Mononuclear cell (primary cell): ENCODE data around the gene PRDM7. TPM values are rescaled to one million over a fixed set of nuclear protein-coding genes. Genes with fewer than 3 reads are reported as not detected.

Experiments
- H3K27me3 ChIP-seq: 2 replicates; pipeline ENCODE4 v1.6.0; 2011; ENCODE audit warnings: low read length, control low read depth; ENCODE audit not compliant: insufficient read depth
- H3K4me1 ChIP-seq: 2 replicates; pipeline ENCODE4 v1.5.1; 2011; ENCODE audit warnings: mild to moderate bottlenecking, low read length, control low read depth; ENCODE audit not compliant: insufficient read depth
- H3K4me3 ChIP-seq: 2 replicates; pipeline ENCODE4 v1.5.1; 2011; ENCODE audit warnings: mild to moderate bottlenecking, low read length, moderate library complexity
- H3K9me3 ChIP-seq: 2 replicates; pipeline ENCODE4 v1.5.1; 2011; ENCODE audit warnings: low read depth, mild to moderate bottlenecking, control low read depth, low read length
- total RNA-seq: library from RNA; depleted of rRNA; stranded (reverse); fragments of >200 nt; gene quantifications from one replicate; pipeline ENCODE4 v1.2.3, GENCODE V29; 2012

The PRDM7 gene
- total RNA-seq, 1 donor, result not detected

DNA sequence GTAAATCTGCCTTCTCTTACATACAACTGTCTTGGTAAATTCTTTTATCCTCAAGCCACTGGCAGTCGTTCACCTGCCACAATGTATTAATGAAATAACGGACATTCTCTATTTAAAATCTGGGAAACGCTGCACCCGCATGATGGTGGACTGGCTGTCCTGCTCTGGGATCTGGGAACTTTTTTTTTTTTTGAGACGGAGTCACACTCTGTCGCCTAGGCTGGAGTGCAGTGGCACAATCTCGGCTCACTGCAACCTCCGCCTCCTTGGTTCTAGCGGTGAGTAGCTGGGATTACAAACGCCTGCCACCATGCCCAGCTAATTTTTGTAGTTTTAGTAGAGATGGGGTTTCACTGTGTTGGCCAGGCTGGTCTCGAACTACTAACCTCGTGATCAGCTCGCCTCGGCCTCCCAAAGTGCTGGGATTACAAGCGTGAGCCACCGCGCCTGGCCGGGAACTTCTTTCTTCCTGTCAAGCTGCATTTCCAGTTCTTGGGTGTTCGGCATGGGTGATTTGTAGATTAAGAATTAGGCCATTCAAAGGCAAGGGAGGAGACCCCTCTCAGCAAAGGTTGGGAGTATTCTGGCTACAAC is 28.3 kb downstream of the PRDM7 start:
- H3K4me1 ChIP-seq, result peaks cover 11% of the 10 kb centered on the region
- H3K9me3 ChIP-seq, result no peaks in the 10 kb centered on the region
- no peak overlapping the region for H3K4me3 ChIP-seq
- H3K27me3 ChIP-seq, result peaks cover 4% of the 10 kb centered on the region

DNA sequence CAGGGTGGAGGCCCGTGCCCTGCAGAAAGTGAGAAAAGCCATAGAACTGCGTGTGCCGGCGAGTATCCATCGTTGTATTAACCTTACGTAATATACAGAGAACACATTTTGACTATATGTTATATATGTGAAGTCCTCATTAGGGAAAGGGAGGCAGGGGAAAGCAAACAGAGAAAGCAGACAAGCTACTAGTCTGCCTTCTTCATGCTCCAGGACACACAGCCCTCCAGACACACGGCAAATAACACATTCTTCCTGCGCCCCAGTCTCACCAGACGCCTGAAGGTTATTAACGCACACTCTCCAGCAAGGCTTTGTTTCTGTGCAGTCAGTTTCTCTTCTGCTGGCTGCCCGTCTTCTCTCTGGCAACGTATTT is 28.8 kb downstream of the PRDM7 start:
- H3K4me1 ChIP-seq, result peaks cover 11% of the 10 kb centered on the region
- H3K27me3 ChIP-seq, result peaks cover 4% of the 10 kb centered on the region
- no peak overlapping the region for H3K4me3 ChIP-seq
- H3K9me3 ChIP-seq, result no peaks in the 10 kb centered on the region

DNA sequence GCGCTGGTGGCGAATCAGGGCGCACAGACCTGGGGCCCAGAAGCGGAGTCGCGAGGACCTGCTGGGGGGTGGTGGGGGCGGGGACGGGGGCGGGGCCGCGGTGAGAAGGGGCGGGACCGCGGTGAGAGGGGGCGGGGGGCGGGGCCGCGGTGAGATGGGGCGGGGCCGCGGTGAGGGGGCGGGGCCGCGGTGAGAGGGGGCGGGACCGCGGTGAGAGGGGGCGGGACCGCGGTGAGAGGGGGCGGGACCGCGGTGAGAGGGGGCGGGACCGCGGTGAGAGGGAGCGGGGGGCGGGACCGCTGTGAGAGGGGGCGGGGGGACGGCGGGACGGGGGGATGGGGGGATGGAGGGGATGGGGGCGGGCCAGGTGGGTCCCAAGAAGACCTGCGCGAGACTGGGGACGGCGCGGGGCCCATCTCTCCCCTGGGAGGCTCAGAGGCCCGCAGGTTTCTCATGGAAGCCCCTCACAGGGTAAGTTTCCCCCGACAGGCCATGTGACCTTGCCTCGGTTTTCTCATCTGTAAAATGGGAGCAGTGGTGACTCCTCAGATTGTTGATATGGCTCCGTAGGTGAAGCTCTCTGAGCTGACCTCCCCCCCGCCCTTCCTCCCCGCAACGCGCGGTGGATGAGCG is 29.3 kb downstream of the PRDM7 start:
- no peak overlapping the region for H3K4me3 ChIP-seq

DNA sequence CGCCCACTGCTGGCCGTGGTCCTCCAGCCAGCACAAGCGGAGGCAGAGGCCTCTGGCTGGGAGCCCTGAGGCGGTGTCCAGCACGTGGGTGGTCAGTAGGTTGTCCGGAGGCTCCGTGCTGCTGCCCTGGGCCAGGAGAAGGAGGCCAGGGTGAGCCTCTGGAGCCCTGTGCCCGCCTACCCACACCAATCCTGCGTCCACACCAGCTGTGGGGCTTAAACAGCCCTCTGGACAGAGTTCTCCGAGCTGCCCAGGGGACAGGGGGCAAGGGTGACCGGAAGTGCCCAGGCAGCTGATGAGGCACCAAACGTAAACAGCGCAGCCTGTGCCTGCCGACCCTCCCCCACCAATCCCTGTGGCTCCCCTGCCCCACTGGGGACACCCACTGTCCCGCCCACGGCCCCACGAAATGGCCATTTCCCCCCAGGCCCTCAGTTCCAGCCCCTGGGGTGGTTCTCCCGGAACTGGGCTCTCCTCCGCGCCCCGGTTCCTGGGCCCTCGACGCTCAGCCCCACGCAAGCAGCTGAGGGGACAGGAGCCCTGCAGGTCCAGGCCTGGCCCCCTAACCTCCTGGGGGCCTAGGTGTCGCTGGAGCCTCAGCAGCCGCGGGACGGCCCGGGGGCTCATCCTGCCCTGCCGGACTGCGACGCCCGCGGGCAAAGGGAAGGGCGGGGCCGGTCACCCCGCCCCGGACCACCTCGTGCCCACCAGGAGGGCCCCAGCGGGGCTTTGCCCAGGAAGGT is 30.0 kb downstream of the PRDM7 start:
- Histone ChIP-seq H3K4me1 (peaks cover 11% of the 10 kb centered on the region), H3K4me3 (no peak overlapping the region), H3K9me3 (no peaks in the 10 kb centered on the region), H3K27me3 (peaks cover 4% of the 10 kb centered on the region)

More for the DNA sequence above, 29.3 kb downstream of the PRDM7 start:
- no peaks in the 10 kb centered on the region for H3K9me3 ChIP-seq
- peaks cover 4% of the 10 kb centered on the region for H3K27me3 ChIP-seq
- peaks cover 11% of the 10 kb centered on the region for H3K4me1 ChIP-seq

DNA sequence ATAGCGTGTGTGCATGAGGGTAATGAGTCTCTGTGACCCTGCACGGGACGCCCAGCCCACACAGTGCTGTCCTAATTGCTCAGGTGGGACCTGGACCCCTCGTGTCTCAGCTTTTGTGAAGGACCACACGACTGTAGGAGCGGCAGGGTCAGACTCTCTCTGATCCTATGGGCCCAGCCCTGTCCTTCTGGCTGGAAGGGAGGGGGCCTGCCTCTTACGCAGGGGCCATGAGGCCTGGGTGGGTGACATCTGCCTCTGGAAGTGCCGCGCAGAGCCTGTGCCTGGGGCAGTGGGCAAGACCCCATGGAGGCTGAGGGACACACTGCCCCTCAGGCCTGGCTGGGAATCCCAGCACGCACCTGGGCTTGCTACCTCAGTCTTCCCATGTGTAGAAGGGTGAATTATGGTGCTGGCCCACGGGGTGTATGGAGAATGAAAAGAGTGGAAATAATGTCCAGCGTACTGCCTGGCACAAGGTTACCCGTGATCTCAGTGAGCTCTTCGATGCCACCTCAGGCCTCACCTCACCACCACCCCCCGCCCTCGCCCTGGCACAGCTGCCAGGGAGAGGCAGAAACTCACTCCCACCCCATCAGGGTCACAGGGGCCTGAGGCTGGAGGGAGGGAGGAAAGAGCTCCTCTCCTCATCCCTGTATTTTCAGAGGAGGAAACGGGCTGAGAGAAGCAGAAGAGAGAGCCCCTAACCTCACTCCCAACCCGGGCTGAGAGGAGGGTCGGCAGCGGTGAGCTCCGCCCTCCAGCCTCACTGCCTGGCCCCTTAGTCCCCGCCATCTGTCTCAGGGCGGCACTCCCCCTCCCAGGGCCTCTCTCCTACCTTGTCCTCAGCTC is 30.8 kb downstream of the PRDM7 start:
- Histone ChIP-seq H3K4me3 (no peak overlapping the region), H3K27me3 (peaks cover 4% of the 10 kb centered on the region), H3K4me1 (peaks cover 11% of the 10 kb centered on the region), H3K9me3 (no peaks in the 10 kb centered on the region)

DNA sequence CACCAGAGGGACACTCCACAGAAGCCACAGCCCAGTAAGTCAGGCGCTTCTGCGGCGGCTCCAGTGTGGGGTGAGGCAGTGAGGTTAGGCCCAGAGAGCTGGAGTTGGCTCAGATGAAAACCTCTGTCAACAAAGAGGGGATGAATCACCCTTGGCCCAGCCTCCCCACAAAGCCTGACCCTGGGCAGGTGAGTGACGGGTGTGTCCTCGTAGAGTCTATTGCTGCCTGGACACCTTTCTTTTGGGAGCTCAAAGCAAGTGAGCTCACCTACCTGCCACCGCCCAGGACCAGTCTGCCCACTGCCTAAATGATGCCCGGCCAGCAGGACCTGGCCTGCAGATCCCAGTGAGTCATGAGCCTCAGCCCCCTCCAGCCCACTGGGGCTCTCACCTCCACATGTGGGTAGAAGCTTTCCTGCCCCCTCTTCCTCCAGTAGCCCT is 33.0 kb downstream of the PRDM7 start:
- Histone ChIP-seq H3K9me3 (no peaks in the 10 kb centered on the region), H3K4me3 (no peak overlapping the region), H3K4me1 (peaks cover 11% of the 10 kb centered on the region), H3K27me3 (peaks cover 4% of the 10 kb centered on the region)

DNA sequence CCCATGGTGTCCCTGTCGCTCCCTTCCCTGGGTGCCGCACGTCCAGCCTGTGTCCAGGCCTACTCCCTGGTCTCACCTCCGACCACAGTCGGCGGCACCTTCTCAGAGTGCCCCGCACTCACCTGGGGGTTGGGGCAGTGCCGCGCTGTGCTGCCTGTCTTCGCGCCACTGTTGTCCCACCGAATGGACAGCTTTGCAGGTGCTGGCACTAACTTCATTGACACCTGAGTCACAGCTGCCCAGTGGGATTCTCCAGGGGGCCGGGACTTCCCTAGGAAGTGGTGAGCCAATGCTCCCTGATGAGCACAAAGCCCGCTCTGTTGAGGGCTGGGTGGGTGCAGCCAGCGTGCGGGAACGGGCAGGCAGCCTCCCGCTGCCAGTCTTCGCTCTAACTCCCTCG is 33.6 kb downstream of the PRDM7 start:
- H3K4me1 ChIP-seq, result peaks cover 11% of the 10 kb centered on the region
- H3K4me3 ChIP-seq, result no peak overlapping the region
- H3K27me3 ChIP-seq, result peaks cover 4% of the 10 kb centered on the region
- H3K9me3 ChIP-seq, result no peaks in the 10 kb centered on the region

DNA sequence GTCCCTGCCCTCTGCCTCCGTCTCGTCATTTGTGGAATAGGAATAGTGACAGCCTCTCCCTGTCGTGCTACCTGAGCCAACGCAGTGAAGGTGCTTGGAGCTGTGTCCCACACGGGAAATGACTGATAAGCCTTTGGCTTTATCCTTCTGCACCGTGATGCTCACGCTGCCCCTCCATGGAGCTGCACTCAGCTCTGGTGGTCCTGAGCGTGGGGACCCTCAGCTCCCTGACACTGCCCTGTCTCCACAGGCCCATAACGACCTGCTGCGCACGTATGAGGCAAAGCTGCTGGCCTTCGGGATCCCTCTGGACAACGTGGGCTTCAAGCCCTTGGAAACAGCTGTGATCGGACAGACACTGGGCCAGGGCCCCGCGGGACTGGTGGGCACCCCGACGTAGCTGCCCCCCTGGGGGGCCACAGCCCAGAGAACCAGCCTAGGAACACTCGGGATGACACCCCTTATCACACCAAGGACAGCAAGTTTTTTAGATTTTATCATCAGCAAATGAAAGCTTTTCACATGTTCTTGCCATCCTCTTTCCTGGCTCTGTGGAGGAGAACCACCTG is 34.1 kb downstream of the PRDM7 start:
- Histone ChIP-seq H3K27me3 (peaks cover 4% of the 10 kb centered on the region), H3K4me1 (peaks cover 11% of the 10 kb centered on the region), H3K4me3 (no peak overlapping the region), H3K9me3 (no peaks in the 10 kb centered on the region)

DNA sequence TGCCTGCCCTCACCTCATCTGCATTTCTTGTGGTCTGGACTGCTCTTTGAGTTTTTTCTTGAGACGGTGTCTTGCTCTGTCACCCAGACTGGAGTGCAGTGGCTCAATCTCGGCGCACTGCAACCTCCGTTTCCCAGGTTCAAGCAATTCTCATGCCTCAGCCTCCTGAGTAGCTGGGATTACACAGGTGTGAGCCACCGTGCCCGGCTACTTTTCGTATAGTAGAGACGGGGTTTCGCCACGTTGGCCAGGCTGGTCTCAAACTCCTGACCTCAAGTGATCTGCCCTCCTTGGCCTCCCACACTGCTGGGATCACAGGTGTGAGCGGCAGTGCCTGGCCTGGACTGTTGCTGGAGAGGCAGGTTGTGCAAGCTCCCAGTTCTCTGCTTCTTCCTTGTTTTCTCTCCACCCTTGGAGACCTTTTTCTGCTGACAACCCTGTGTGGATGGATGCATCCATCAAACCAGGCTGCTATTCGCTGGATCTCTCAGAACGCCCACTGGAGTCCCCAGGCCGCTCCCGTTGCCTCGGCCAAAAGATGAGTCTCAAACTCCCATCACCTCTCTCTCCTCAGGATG is 35.1 kb downstream of the PRDM7 start:
- peaks cover 3% of the 10 kb centered on the region for H3K27me3 ChIP-seq
- peaks cover 5% of the 10 kb centered on the region for H3K4me1 ChIP-seq
- H3K4me3 ChIP-seq, result no peak overlapping the region
- no peaks in the 10 kb centered on the region for H3K9me3 ChIP-seq

DNA sequence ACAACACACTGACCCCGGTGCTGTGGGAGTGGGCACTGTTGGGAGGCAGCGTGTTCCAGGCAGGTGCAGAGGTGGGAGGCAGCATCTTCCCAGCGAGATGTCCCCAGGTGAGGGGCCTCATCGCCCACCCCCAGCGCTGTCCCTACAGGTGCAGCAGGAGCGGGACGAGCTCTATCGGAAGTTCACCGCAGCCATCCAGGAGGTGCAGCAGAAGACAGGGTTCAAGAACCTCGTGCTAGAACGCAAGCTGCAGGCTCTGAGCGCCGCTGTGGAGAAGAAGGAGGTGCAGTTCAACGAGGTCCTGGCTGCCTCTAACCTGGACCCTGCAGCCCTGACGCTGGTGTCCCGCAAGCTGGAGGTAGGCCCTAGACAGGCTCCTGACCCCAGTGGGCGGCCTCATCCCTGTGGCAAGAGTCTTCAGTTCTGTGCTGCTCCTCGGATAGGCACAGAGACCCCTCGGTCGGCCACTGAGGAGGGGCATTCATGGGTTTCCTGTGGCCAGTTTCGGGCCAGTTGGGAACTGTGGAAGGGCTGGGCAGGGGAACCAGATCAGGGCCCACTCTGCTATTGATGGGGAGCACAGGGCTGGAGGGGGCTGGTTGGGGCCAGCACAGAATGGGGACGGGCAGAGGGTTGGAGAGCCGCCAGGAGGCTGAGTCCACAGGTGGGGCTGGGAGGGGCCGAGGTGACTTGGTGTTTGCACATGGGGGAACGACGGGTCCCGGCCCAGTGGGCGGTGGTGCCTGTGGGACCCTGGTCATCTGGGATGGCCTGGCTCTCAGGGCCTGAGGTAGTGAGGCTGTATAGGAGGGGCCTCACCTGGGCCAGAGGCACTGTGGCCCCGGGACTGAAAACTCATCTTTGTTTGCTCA is 36.7 kb downstream of the PRDM7 start:
- H3K27me3 ChIP-seq, result no peaks in the 10 kb centered on the region
- no peak overlapping the region for H3K4me3 ChIP-seq
- no peaks in the 10 kb centered on the region for H3K9me3 ChIP-seq
- H3K4me1 ChIP-seq, result no peaks in the 10 kb centered on the region

DNA sequence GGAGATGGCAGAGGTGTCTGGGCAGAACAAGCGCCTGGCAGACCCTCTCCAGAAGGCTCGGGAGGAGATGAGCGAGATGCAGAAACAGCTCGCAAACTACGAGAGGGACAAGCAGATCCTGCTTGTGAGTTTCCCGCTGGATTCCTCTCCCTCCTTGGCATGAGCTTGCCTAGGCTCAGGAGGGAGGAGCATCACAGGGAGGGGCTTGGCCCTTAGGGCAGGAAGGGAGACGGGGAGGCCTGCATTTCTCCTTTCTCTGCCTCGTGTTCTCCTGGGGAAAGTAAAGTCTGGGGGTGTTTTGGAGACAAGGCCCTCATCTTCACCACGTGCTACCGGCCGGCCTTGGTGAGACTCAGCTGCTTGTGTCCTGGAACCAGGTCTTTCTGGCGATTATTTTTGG is 39.9 kb downstream of the PRDM7 start:
- Histone ChIP-seq H3K4me3 (no peak overlapping the region), H3K27me3 (no peaks in the 10 kb centered on the region), H3K4me1 (no peaks in the 10 kb centered on the region), H3K9me3 (no peaks in the 10 kb centered on the region)

DNA sequence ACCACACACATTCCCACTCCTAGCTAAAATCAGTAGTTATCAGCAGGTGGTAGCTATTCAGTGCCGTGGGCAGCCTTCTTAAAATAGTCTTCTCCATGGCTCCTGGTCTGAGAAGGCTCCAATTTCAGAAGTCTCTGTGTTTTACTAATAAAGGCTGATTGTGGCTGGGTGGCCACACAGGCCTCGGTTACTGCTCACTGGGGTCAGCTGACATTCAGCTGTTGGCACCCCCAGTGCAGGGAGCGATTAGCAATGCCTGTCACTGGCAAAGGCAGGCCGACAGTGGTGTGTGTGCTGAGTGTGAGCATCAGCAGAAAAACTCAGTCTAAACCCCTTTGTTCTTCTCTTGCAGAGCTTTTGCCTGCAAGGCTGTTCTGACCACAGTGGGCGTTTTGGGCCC is 41.2 kb downstream of the PRDM7 start:
- no peaks in the 10 kb centered on the region for H3K9me3 ChIP-seq
- H3K4me3 ChIP-seq, result no peak overlapping the region
- H3K4me1 ChIP-seq, result no peaks in the 10 kb centered on the region
- no peaks in the 10 kb centered on the region for H3K27me3 ChIP-seq

DNA sequence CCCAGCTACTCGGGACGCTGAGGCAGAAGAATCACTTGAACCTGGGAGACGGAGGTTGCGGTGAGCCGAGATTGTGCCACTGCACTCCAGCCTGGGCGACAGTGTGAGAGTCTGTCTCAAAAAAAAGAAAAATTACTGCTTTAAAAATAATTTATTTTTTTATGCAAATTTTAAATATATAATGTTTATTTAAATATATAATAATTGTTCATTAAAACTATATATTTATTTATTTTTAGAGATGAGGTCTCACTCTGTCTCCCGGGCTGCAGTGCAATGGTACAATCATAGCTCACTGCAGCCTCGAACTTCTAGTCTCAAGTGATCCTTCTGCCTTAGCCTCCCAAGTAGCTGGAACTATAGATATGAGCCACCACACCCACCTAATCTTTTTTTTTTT is 42.6 kb downstream of the PRDM7 start:
- Histone ChIP-seq H3K27me3 (no peaks in the 10 kb centered on the region), H3K9me3 (no peaks in the 10 kb centered on the region), H3K4me3 (no peak overlapping the region), H3K4me1 (no peaks in the 10 kb centered on the region)

DNA sequence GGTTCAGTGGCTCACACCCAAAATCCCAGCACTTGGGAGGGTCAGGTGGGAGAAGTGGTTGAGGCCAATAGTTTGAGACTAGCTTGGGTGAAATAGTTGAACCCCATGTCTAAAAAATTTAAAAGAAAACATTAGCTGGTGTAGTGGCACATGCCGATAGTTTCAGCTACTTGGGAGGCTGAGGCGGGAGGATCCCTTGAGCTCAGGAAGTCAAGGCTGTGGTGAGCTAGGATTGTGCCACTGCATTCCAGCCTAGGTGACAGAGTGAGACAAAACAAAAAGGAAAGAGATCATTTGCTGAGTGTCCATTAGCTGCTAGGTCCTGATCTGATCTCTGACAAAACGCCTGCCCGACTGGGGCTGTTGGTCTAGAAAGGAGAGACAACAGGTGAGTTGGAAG is 43.7 kb downstream of the PRDM7 start:
- H3K4me3 ChIP-seq, result no peak overlapping the region
- no peaks in the 10 kb centered on the region for H3K4me1 ChIP-seq

More for the DNA sequence above, 43.7 kb downstream of the PRDM7 start:
- Histone ChIP-seq H3K9me3 (no peaks in the 10 kb centered on the region), H3K27me3 (no peaks in the 10 kb centered on the region)
